Measurements from ENCODE around the gene EPS8L1.

The EPS8L1 gene

DNA sequence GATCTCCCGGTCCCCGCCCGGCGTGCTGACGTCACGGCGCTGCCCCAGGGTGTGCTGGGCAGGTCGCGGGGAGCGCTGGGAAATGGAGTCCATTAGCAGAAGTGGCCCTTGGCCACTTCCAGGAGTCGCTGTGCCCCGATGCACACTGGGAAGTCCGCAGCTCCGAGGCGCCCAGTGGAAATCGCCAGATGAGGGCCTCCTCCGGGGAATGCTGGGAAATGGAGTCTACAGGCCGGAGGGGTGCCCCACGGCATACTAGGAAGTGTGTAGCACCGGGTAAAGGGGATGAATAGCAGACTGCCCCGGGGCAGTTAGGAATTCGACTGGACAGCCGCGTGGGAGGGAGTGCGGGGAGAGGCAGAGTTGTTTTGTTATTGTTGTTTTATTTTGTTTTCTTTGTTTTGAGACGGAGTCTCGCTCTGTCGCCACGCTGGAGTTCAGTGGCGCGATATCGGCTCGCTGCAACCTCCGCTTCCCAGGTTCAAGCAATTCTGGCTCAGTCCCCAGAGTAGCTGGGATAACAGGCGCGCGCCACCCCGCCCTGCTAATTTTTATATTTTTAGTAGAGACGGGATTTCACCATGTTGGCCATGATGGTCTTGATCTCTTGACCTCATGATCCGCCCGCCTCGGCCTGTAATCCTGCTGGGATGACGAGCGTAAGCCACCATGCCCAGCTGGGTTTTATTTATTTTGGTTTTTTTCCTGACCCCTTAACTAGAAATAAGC, 42.2 kb downstream of the EPS8L1 start:
- FAIRE-seq = peak; percentile 96

- no peak for FAIRE-seq
Observed at GRCh38 chr19:55118401-55118991, 42.8 kb downstream of the EPS8L1 start.

- FAIRE-seq = no peak
Observed at GRCh38 chr19:55119053-55119452, 43.4 kb downstream of the EPS8L1 start.

- FAIRE-seq = no peak
Observed at GRCh38 chr19:55131421-55131820, 55.8 kb downstream of the EPS8L1 start.

DNA sequence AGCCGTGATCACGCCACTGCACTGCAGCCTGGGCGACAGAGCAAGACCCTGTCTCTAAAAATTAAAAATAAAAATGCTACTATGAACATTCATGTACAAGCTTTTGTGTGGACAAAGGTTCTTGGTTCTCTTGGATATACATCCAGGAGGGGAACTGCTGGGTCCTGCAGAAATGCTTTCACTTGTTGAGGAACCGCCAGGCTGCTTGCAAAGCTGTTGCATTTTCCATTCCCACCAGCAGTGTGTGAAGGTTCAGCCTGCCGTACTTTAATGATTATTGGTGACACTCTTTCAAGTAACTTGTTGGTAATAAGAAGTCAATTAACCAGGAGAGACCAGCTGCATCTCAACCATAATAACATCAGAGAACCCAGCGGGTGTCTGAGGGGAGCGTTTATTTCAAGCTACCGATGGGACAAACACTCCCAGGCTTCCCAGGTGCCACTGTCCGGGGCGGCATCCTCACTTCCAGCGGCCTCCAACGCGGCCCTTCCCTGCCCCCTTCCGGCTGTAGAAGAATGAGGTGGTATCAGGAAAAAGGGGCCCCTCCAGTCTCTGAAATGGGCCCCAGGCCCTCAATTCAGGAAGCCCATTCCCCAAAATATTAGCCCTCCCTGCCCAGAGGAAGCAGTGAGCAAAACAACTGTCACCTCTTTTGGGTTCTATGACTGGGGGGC, 56.9 kb downstream of the EPS8L1 start:
- FAIRE-seq = no peak

DNA sequence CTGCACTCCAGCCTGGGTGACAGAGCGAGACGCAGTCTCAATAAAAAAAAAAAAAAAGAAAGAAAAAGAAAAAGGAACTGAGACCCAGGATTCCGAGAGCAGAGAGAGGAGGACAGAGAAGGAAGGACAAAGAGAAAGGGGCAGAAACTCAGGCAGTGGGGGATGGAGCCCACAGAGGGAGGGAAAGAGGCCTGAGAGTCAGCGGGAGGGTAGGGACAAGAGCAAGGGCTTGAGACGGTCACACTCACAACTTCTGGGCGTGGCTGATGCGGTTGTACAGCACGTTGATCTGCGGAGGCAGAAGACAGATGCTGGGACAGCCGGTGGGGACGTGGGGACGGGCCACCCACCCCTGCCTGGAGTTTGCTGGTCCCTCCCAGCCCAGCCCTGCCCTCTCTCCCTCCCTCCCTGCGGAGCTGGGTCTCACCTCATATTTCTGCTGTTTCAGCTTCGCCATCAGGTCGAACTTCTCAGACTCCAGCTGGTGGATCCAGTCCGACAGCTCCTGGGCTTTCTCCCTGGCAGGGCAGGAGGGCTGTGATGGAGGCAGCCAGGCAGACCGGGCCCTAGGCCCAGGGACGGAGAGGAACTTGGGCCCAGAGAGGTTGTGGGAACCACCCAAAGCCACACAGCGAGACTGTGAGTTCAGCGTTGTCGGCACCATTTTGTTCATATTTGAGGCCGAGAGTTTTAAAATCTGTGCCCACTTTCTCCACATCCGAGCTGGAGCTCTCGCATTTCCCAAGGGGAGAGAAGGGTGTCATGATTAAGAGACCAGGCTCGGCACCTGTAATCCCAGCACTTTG, 58.2 kb downstream of the EPS8L1 start:
- FAIRE-seq = no peak

DNA sequence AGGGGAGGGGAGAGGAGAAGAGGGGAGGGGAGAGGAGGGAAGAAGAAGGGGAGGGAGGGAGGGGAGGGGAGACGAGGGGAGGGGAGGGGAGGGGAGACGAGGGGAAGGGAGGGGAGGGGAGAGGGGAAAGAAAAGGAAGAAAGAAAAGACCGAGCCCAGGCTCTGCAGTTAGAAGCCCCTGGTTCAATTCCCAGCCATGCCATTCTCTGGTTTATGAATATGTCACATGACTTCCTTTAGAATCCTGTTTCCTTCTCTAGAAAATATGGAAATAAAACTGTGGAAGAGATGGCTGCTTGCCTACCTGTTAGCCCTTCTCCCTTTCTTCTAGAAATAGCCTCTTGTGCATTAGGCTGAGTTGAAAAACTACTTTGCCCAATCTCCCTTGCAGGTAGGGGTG, 59.1 kb downstream of the EPS8L1 start:
- FAIRE-seq = no peak

DNA sequence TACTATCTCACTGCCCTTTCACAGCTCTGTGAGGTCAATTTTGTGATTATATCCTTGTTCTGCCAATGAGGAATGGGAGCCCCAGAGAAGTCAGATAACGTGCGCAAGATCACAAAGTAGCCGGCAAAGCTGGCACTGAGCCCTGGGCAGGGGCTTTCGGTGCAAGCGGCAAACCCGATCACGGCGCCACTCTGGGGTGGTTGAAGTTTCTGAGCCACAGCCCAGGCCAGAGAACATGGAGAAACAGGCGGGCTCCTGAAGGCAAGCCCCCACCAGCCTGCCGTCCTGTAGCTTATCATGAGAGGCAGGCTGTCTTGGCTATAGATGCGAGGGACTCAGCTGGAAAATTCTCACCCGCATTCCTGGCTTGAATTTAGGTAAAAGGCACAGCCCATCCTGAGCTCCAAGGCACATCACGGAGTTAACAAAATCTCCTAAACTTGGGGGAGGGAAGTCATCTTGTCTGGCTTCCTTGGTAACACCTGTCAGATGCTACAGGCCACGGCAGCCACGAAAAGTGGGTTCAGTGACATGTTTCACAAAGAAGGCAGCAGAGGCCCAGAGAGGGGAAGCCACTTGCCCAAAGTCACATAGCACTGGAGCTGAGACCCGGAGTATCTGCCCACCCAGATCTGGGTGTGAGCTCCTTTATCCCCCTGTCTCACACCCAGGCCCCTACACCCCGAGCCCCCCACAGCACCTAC, 60.9 kb downstream of the EPS8L1 start:
- no peak for FAIRE-seq
